Activated naive CD4-positive, alpha-beta T cell treated with anti-CD3 and anti-CD28 coated beads, Interleukin-2, amount 50 U/mL, for 16 hours (primary cell): ENCODE data around the gene PRM2.

Experiments
- DNase-seq: peaks from one replicate; pipeline ENCODE4 v3.0.0-alpha.2; 2020

Gene PRM2

DNA sequence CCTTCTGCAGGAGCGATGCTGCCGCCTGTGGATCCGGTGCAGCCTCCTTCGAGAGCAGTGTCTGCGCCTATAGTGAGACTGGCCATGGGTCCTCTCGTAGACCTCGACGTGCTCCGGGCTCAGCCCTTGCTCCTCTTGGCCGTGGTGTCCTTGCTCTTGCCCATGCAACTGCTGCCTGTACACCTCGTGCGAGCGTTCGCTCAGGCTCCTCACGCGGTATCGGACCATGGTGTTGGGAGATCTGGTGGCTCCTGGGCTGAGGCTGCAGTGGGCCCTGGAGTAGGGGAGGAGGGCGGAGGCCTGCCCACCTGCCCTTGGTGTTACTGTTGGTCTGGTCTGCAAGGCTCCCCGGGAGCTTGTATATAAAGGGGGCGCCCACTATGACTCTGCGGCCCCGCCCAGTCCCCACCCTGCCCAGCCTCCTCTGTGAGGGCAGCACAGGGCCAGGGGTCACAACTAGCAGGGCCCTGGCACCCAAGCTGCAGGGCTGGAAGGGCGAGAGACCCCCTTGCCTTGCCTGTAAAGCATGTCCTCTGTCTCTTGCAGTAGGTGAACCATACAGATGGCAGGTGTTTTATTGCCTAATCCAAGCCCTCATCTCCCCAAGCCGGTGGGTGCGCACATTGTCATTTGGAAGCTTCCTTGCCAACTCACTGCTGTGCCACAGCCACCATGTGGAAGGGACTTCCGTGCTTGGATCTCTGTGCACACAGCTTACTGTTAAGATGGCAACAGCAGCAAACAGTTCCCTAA, at the start of gene PRM2:
TSS of gene PRM2 (minus strand) at position 338 of the 753 bp plus-strand sequence. CDS start at position 228, 110 bp downstream.
- no peak for DNase-seq

DNA sequence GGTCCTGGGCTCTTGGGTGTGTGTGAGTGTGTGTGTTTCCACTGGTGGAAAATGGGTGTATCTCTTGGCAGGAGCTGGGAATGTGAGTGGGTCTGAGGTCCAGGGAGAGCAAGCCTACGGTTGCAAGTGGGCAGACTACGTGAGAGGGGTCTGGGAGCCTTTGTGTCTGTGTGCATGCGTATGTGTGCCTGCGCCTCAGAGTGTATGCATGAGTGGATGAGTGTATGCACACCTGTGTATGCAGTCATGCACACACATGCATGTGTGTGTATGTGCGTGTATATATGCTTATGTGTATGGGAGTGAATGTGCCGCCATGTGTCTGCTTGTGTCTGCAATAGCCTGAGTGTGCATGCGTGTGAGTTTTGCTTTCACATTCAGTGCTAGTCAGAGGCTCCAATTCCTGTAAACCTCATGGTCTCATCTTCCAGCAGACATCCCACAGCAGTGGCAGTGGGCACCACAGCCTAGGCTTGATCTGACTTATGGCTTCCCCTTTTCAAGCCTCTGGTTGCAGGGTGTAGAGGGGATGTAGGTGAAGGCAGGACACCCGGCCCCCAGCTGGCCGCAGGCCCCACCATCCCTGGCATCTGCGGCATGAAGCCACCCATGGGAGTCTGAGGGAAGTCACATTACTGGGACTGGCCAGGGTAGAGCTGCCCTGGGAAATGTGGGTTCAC, 49.3 kb upstream of the PRM2 start:
- peak; percentile 28 for DNase-seq

- no peak for DNase-seq
Observed at GRCh38 chr16:11323551-11324336, 47.5 kb upstream of the PRM2 start.

DNA sequence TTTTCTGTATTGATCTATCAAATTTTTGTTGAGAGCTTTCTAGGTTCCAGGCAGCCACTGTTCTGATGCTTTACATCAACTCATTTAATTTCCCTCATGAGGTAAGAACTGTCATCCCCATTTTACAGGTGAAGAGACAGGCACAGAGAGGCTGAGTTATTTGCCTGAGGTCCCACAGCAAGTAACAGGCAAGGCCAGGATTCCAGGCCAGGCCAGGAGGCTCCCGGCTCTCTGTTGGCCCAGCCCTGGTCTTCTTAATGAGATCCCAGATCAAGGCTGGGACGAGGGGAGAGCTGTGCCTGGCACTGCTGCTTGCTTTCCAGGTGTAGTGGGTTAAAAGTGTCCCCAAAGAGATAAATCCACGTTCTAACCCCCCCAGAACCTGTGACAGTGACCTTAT, 46.5 kb upstream of the PRM2 start:
- DNase-seq: no peak

GRCh38 chr16:11321662-11322061, 45.4 kb upstream of the PRM2 start:
- DNase-seq: no peak

- DNase-seq: no peak
Observed at GRCh38 chr16:11320170-11320569, 43.9 kb upstream of the PRM2 start.

GRCh38 chr16:11319529-11320146, 43.4 kb upstream of the PRM2 start:
- no peak for DNase-seq

DNA sequence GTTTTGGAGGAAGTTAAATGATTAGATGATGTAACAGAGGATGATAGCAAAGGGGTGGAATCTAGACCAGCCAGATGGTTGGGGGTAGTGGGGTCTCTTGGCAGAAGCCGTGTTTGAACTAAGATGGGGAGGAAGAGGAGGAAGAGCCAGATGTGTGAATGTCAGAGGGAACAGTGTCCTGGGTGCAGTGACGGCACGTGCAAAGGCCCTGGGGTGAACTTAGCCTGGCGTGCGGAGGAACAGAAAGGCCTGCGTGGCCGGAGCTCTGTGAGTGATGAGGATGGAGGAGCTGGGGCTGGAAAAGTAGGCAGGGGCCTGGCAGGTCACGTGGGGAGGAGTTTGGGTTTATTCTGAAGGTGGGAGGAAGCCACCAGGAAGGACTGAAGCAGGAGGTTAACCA, 42.5 kb upstream of the PRM2 start:
- no peak for DNase-seq

- no peak for DNase-seq
Observed at GRCh38 chr16:11316331-11317015, 40.2 kb upstream of the PRM2 start.

DNA sequence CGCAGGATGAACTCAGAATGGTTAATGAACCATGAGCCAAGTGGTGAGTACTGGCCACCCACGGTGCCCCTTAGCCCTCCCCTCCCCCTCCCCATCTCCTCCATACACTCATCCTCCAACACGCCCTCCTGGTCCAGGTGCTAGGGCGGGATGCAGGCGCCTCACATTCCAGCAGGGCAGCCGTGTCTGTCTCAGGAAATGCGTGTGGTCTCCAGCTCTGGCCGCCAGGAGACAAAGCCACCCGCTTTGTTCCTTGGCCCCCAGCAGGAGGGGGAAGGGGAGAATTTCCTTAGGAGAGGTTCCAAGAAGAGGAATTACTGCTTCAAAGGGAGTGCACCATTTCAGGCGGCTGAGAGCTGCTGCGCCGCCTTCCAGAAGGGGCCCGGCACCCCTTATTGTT, 39.2 kb upstream of the PRM2 start:
- no peak for DNase-seq

DNA sequence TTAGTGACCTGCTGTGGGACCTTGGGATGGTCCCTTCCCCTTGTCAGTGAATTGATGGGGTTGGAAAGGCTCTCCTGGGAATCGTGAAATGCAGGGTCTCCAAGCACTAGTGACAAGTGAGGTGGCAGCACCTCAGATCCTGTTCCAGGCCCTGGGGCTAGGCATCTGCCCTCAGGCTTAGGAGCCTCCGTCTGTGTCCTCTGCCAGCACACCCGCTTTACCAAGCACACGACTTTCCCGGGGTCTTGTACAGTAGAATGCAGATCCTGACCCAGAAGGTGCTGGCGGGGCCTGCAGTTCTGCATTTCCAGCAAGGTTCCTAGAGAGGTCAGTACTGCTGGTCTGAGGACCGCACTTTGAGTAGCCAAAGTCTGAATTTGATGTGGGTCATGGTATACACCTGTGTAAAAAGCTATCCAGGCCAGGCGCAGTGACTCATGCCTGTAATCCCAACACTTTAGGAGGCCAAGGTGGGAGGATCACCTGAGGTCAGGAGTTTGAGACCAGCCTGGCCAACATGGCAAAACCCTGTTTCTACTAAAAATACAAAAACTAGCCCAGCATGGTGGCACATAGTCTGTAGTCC, 38.1 kb upstream of the PRM2 start:
- DNase-seq: no peak

DNA sequence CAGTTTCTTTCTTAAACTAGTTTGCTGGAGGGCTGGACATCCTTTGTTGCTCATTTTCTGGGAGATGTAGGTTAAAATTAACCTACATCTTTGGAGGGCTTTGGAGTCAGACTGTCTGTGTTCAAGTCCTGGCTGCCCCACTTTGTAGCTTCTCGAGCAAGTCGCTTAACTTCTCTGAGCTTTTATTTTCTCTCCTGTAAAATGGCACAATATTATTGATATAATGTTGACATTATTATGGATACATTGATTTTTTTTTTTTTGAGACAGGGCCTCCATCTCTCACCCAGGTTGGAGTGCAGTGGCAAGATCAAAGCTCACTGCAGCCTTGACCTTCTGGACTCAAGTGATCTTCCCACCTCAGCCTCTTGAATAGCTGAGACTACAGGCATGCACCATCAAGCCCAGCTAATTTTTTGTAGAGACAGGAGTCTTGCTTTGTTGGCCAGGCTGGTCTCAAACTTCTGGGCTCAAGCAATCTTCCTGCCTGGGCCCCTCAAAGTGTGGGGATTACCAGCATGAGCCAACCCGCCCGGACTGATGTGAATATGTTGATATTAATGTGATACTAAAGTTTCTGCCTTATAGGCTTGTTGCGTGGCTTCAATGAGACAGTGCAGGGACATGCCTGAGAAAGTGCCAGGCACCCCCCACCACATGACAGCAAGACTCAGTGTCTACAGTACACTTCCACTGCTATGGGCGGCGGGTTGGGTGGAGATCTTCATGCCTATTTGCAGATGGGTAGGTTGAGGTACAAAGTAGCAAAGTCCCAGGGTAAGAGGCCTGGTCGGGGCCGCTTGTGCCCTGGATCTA, 37.4 kb upstream of the PRM2 start:
- no peak for DNase-seq

DNA sequence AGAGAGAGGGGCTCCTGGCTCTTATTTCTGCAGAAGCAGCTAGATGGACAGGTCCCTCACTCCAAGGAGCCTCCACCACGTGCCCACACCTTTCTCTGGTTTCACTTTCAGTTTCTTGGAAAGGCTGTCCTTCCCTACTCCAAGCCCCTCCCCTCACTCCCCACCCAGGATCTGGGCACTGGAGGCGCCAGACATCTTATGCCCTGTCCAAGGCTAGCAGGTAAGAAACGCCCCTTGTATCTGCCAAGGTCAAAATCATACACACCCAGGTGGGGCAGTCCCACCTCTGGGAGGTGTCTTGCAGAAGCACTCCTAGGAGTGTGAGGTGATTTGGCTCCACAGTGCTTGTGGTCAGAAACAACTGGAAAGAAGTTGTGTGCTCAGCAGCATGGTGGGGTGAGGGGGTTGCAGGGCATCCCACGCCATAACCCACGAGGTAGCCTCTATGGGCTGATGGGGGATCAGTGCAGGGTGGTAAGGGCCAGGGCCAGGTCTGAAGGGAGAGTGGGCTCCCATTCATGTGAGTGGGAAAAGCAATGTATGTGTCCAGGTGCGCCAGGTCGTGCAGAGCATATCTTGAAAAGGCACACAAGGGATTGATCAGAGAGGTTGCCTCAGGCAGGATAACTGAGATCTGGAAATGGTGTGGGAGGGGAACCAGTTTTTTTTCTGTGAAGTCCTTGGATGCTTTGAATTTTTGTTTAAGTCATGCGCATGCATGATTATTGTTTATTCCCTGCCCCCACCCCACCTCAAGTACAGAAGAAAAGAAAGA, 36.6 kb upstream of the PRM2 start:
- no peak for DNase-seq

DNA sequence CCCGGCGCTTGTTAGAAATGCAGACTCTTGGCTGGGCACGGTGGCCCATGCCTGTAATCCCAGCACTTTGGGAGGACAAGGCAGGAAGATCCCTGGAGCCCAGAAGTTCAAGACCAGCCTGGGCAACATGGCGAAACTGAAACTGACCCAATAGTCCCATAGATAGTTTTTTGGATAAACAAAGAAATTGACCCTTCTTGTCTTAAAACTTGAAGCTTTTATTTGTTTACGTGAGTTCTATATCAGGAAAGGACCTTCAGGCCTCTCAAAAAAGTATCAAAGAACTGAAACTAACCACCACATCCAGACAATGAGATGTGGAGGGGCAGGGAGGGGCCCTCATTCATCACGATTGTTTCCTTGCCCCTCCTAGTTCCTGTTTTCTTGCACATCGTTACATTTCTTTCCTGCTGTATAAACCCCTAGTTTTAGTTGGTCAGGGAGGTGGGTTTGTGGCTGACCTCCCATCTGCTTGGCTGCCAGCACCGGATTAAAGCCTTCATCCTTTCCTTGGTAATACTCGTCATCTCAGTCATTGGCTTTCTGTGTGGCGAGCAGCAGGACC, 34.8 kb upstream of the PRM2 start:
- DNase-seq: no peak

DNA sequence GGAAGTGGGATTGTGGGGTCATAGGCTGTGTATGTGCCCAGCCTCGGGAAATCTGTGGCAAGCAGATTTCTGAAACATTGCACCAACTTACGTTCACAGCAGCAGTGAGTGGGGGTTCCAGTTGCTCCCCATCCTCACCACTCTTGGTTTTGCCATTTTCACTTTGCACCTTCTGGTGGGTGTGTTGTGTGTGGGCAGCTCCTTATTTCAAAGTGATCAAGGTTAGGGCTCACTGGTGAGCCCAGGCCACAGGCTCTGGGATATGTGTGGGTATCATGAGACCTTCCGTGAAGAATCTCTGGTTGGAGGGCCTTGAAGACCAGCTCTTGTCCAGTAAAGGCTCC, 34.3 kb upstream of the PRM2 start:
- DNase-seq: no peak

GRCh38 chr16:11309895-11310633, 33.8 kb upstream of the PRM2 start:
- DNase-seq: no peak

- DNase-seq: no peak
Observed at GRCh38 chr16:11308493-11309283, 32.4 kb upstream of the PRM2 start.

- DNase-seq: no peak
Observed at GRCh38 chr16:11307639-11308492, 31.6 kb upstream of the PRM2 start.
